Fibroblast of upper back skin (primary cell): ENCODE data around the gene GSTA2.
"Not testable (repeated sequence)": the region's sequence is repeated elsewhere in the genome, so short reads cannot be mapped to it uniquely, and the experiment has no call there.

Experiments used
- DNase-seq: peaks from one replicate; pipeline ENCODE4 v3.0.0-alpha.2; 2013

The GSTA2 gene

DNA sequence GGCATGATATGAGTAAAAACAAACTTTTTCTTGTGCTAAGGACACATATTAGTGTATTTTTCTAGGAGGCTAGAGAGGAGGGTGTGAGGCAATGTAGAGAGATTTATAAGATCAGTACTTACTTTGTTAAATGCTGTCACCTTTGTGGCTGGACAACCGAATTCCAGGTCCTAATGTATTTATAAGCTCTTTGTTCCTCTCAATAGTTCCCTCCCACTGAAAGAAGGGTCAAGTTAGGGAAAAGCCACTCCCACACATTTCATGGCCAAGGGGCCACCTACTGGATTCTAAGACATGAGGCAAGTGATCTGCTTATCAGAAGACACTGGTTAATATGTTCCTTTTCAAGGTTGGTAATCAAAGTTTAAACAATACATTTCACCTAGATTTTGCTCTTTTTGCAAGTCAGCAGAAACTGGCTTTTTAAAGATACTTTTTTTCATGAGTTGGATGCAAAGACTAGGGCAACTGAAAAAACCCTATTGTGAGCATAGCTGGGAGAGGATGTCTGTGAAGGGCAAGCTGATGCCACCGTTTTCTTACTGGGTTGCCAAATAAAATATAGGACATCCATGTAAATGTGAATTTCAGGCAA, at the start of gene GSTA2:
Gene GSTA2 (minus strand): TSS at position 154 of the 595 bp plus-strand sequence. CDS start 5,528 bp downstream, outside the sequence.
- not testable (repeated sequence) for DNase-seq

DNA sequence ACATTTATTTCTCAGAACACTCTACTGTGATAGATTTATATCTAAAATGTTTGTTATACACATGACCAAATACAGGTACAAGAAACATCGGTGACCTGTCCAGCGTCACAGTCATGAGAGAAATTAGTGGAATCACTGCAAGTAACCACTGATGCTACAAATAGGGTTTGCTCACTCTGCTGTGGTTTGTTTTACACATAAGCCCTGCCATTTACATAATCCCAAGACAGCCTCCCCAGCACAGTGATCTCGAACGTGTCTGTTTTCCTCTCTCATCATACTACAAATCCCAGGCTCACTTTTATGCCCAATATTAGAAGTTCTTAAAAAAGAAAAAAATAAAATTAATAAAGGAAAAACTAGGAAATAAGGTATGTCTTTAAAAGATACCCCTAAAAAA, 46.5 kb upstream of the GSTA2 start:
- DNase-seq = not testable (repeated sequence)

DNA sequence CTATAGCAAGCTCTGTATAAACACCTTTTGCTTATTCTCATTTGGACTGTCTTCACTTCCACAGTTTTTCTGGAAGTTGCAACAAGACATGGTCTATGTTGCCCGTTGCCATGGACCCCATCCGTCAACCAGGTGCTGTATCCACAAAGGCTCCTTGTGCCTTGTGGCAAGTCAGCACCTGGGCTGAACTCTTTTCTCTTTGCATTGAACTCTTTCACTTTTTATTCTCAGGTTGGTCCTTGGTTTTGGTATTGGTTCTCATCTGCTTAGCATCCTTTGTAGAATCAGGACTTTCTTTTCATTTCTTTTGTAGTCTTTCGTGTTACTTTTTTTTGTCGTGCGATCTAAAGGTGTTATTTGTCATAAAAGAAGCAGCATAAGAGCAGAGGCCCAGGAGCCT, 45.4 kb upstream of the GSTA2 start:
- DNase-seq = no peak

DNA sequence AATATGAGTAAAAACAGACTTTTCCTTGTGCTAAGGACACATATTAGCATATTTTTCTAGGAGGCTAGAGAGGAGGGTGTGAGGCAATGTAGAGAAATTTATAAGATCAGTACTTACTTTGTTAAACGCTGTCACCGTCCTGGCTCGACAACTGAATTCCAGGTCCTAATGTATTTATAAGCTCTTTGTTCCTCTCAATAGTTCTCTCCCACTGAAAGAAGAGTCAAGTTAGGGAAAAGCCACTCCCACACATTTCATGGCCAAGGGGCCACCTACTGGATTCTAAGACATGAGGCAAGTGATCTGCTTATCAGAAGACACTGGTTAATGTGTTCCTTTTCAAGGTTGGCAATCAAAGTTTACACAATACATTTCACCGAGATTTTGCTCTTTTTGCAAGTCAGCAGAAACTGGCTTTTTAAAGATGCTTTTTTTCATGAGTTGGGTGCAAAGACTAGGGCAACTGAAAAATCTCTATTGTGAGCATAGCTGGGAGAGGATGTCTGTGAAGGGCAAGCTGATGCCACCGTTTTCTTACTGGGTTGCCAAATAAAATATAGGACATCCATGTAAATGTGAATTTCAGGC, 40.5 kb upstream of the GSTA2 start, which contains the start of gene GSTA1:
Gene GSTA1 (minus strand): TSS at position 149 of the 588 bp plus-strand sequence. CDS start 4,549 bp downstream, outside the sequence.
- not testable (repeated sequence) for DNase-seq

DNA sequence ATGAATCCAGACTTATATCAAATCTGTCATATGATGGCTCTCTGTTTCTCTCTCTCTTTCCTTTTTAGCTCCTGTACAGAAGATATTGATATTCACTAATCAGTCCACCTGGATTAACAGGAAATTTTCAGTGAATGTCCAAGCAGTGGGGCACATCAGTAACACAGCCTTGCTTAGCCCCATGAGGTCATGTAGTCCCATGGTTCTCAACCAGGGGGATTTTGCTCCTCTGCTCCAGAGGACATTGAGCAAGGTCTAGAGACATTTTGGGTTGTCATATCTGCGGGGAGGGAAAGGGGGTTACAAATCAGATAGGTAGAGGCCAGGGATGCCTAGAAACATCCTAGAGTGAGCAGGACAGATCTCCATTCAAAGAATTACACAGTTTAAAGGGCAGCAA, 39.5 kb upstream of the GSTA2 start:
- no peak for DNase-seq

DNA sequence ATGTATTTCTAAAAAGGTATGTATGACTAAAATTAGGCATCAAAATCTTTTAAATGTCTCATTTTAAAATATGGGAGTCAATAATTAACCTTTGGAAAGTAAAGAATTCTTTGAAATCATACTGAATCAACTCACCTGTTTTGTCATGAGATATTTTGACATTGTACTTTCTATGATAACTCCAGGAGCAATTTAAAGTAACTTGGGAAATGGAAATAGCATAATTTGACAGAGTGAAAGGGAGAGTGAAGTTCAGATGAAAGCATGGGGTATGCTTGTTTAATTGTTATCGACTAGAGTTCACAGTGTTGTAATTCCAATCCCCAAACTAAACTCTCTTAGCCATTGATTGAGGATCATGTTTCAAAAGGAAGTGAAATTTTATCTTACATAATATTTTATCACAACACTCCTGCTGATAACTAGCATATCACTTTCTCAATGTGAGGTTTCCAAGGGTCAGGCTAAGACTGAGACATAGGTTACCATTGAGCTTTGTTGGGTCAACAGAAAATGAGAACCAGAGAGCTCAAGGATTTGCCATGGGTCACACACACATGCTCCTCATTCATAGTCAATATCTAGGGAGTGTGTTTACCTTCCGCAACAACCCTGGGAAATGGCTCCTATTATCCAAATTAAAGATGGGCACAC, 38.0 kb upstream of the GSTA2 start:
- DNase-seq = no peak

DNA sequence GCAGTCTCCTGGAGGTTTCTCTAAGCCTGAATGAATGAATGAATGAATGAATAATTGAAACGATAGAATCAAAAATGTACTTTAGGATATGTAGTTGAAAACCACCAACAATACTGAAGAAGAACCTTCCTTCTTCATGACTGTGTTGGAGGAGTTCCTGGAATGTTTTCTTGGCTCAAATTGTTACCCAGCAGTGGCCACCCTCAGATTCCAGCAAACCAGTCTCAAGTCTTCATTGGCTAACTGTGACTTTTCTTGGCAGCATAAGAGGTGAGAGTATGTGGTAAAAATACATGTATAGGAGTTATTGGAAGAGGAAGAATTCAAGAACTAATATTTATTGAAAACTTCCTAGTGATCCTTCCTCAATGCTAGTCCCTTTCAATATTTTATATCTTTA, 36.0 kb upstream of the GSTA2 start:
- DNase-seq = peak; percentile 78

DNA sequence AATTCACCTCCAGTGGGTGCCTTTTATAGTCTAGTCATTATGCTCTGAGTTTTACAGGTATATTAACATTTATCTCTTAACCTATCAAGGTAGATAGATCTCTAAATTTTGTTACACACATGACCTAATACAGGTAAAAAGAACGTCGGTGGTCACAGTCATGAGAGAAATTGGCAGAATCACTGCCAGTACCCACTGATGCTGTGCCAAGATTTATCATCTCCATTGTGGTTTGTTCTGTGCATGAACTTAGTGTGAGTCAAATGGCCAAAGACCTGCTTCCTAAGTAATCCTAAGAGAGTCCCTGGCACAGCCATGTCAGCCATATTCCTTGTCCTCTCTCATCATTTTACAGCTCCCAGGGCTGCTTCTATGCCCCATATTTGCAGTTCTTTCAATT, 31.1 kb upstream of the GSTA2 start:
- DNase-seq = not testable (repeated sequence)

DNA sequence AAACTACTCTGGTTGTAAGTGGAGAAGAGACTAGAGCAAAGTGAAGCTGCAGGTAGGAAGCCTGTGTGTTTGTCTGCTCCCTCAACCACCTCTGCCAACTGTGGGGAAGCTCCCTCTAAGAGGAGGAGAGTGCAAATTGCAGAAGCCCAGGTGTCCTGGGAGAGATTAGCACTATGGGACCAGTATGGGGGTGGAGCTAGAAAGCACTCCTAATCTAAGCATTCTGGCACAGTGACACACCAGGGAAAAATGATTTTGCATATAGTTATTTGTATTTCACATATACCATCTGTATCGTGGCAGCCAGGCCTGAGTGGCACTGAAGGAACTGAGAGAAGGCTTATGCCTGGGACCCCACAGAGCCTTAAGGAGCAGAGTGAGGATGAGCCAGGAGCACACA, 27.6 kb upstream of the GSTA2 start:
- DNase-seq = peak; percentile 15

DNA sequence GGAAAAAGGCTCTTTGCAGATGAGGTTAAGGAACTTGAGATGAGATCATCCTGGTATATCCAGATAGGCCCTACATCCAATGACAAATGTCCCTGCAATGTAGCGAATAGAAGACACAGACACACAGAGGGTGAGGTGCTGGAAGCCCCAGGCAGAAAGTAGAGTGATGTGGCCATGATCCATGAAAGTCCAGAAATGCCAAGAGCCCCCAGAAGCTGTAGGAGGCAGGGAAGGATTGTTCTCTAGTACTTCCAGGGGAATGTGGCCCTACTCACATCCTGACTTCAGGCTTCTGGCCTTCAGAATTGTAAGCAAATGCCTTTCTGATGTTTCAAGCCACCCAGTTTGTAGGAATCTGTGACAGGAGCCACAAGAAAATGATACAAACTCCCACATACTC, 26.4 kb upstream of the GSTA2 start:
- peak; percentile 66 for DNase-seq

DNA sequence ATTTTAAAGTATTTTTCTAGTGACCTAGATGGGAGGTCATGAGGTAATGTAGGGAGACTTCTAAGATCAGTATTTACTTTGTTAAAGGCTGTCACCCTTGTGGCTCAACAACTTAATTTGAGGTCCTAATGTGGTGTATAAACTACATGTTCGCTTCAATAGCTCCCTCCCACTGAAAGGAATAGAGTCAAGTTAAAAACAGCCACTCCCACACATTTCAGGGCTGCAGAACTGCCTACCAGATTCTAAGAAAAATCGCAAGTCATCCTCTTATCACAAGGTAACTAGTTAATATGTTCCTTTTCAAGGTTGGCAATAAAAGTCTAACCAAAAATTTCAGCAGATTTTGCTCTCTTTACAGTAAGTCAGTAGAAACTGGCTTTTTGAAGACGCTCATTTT, 25.2 kb upstream of the GSTA2 start:
- no peak for DNase-seq

DNA sequence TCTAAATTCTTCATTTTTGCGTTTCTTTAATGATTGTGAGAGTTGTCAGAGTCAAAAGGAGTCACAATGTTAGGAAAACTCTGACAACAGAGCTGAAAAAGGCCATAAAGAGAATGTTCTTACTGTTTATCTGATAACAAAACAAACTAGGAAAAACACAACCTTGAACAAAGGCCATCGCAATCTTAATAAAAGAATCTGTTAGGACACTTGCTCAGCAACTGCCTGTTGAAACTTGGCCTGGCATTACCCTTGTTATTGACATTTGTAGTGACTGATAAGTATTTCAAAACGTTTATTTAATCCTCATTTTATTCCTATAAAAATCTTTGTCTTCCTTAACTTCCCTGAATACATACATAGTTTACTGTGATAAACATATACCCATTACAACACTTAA, 24.6 kb upstream of the GSTA2 start:
- no peak for DNase-seq

DNA sequence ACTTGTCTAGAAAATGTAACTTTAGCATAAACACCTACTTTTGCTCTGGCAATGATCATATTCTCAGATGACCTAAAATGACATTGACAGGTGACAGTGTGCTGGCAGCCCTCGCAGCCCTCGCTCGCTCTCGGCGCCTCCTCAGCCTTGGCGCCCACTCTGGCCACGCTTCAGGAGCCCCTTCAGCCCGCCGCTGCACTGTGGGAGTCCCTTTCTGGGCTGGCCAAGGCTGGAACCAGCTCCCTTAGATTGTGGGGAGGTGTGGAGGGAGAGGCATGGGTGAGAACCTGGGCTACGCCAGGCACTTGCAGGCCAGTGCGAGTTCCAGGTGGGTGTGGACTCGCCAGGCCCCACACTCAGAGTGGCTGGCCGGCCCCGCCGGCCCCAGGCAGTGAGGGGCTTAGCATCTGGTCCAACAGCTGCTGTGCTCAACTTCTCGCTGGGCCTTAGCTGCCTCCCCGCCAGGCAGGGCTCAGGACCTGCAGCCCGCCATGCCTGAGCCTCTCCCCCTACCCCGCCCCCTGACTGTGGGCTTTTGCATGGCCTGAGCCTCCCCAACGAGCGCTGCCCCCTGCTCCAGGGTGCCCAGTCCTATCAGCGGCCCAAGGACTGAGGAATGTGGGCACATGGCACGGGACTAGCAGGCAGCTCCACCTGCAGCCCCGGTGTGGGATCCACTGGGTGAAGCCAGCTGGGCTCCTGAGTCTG, 23.1 kb upstream of the GSTA2 start:
- no peak for DNase-seq

DNA sequence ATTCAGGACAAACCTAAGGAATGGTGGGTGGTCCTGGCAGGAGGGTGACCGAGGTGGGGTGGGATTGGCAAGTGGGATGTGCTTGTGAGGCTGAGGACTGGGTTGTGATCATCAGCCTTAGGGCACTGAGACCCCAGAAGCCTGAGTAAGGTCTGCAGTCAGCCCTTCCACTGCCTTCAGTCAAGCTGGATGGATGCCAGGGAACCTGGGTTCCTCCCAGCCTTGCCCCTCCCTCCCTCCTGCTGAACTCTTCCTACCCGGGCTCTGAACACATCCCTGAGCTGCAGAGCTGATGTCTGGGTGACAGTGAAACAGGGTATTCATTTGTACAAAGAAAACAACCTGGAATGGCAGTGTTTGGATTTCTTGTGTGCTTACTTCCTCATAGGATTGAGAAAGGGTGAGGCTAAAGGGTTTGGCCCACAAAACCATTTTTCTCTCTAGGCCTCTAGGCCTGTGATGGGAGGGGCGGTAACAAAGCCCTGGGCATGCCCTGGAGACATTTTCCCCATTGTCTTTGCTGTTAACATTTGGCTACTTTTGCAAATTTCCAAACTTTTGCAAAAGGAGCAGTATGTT, 19.5 kb upstream of the GSTA2 start:
- not testable (repeated sequence) for DNase-seq

DNA sequence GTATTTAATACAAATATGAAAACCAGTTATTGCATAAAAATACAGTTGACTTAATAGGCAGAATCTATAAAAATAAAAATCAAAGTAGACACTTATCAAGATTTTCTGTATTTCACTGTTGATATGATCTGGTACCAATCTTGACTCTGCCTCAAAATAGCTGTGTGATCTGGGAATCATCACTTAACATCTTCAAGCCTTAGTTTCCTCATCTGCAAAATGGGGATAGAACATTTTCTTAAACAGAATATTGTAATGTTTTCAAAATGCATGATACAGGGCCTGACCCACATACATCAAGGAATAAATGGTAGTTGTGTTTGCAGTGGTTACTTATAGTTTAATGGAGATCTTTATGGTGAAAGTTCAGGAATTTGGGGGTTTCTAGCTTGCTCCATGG, 18.9 kb upstream of the GSTA2 start:
- not testable (repeated sequence) for DNase-seq

DNA sequence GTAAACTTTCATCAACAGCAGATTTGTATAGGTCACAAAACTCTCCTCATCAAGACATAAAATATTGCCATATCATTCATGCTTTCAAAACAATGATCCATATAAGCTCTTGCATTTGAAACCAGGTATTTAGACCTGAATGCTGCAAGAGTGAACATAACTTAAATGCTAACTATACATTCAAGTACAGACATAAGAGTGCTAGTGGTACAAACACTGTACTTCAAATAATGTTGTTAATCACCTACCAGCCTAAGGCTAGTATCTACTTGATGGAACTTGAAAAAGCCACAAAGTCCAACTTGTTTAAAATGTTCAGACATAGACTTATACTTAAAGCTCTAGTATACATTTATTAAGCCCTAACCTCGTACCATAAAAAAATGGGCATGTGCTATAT, 16.0 kb upstream of the GSTA2 start:
- DNase-seq = no peak

DNA sequence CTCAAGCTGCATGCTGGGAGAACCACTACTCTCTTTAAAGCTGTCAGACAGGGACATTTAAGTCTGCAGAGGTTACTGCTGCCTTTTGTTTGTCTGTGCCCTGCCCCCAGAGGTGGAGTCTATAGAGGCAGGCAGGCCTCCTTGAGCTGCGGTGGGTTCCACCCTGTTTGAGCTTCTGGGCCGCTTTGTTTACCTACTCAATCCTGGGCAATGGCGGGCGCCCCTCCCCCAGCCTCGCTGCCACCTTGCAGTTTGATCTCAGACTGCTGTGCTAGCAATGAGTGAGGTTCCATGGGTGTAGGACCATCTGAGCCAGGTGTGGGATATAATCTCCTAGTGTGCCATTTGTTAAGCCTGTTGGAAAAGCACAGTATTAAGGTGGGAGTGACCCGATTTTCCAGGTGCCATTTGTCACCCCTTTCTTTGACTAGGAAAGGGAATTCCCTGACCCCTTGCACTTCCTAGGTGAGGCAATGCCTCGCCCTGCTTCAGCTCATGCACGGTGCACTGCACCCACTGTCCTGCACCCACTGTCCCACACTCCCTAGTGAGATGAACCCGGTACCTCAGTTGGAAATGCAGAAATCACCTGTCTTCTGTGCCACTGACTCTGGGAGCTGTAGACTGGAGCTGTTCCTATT, 13.6 kb upstream of the GSTA2 start:
- DNase-seq = not testable (repeated sequence)

DNA sequence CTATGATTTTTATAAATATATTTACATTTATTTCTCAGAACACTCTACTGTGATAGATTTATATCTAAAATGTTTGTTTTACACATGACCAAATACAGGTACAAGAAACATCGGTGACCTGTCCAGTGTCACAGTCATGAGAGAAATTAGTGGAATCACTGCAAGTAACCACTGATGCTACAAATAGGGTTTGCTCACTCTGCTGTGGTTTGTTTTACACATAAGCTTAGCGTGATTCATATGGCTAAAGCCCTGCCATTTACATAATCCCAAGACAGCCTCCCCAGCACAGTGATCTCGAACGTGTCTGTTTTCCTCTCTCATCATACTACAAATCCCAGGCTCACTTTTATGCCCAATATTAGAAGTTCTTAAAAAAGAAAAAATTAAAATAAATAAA, 6.1 kb upstream of the GSTA2 start:
- DNase-seq = peak; percentile 41

DNA sequence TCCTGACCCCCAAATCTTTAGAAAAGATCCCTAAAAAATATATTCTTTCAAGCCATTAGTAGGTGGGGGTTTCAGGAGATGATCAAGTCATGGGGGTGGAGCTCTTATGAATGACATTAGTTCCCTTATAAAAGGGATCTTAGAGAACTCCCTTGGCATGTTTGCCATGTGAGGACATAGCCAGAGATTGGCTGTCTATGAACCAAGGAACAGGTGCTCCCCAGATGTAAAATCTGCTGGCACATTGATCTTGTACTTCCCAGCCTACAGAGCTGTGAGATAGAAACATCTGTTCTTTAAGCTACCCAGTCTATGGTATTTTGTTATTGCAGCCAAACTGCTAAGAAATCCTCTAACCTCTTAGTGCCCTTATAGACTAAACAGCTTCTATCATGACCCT, 4.4 kb upstream of the GSTA2 start:
- peak; percentile 18 for DNase-seq

DNA sequence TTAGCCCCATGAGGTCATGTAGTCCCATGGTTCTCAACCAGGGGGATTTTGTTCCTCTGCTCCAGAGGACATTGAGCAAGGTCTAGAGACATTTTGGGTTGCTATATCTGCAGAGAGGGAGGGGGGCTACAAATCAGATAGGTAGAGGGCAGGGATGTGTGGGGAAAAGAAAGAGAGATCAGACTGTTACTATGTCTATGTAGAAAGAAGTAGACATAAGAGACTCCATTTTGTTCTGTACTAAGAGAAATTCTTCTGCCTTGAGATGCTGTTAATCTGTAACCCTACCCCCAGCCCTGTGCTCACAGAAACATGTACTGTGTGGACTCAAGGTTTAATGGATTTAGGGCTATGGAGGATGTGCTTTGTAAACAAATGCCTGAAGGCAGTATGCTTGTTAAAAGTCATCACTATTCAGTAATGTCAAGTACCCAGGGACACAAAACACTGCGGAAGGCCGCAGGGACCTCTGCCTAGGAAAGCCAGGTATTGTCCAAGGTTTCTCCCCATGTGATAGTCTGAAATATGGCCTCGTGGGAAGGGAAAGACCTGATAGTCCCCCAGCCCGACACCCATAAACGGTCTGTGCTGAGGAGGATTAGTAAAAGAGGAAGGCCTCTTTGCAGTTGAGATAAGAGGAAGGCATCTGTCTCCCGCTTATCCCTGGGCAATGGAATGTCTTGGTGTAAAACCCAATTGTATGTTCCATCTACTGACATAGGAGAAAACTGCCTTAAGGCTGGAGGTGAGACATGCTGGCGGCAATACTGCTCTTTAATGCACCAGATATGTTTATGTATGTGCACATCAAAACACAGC, 1.4 kb downstream of the GSTA2 start:
- DNase-seq = not testable (repeated sequence)

DNA sequence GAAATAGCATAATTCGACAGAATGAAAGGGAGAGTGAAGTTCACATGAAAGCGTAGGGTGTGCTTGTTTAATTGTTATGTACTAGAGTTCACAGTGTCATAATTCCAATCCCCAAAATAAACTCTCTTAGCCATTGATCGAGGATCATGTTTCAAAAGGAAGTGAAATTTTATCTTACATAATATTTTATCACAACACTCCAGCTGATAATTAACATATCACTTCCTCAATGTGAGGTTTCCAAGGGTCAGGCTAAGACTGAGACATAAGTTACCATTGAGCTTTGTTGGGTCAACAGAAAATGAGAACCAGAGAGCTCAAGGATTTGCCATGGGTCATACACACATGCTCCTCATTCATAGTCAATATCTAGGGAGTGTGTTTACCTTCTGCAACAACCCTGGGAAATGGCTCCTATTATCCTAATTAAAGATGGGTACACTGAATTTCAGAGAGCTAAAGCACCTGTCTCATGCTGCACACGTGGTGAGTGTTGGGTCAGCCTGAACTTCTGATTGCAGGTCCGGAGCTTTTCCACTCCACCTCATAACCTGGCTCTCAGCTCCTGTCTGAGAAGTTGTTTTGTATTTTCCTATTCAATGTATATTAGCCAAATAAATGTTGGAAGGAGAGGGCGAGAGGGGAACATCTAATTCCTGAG, 3.0 kb downstream of the GSTA2 start:
- no peak for DNase-seq
